Left ventricle myocardium superior (tissue), 1 donor: ENCODE measurements around the gene EEFSEC. TPM values are rescaled to one million over a fixed set of nuclear protein-coding genes. Genes with fewer than 3 reads are reported as not detected.

Source experiments
- ATAC-seq: fragments of 200-7000 bp; cut with Tn5 transposase; one replicate; pipeline ENCODE4 v1.9.1; 2020; ENCODE audit warnings: mild to moderate bottlenecking, moderate library complexity
- DNase-seq: peaks from one replicate; pipeline ENCODE4 v3.0.0-alpha.2; 2020
- intact Hi-C: fragments of 100-400 bp; cut with micrococcal nuclease; formaldehyde crosslinking; loops from one replicate; pipeline ENCODE4 v1.11.0; 2022
- total RNA-seq: library from RNA; stranded (reverse); fragmentation: NEBNext Ultra II Directional; extraction: Animal tissue kit (Norgen Biotek cat#: 25700); gene quantifications from one replicate; pipeline ENCODE4 v1.2.1, GENCODE V29; 2021
- donor health status: DM: no; HTN: yes; CAD: no; lungs with severe emphysema.

EEFSEC gene
- total RNA-seq, 1 donor from 2014 or later: 17.1 TPM

DNA sequence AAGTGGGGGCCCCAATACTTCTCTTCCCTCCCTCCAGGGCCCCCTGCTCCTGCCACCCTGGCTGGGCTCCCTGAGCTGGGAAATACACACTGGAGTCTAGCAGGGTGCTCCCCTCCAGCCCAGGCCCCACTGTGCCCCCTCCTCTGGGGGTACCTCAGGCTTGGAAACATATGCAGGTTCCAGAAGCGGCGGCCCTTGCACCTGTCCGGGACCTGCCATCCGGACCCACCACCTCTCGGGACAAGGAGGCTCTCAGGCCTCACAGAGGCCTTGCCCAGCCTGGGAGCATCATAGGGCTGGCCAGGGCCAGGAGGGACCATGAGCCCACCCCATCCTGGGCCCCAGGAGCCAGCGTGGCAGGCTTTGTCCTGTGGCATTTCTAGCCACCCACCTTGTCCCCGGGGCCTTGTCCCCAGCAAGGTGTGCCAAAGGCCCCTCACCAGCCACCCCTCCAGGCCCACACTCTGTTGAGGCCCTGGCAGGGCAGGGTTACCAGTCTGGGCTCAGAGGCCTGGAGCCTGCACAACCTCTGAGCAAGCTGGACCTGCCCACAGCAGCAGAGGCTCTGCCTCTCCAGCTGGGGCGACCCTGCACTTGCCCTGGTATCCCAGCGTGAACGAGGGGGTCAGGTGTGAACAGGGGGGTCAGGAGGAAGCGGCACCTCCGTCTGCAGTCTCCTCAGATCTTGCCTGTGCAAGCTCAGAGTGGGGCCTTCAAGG lies 267.6 kb downstream of the EEFSEC start:
- no peak for ATAC-seq
- DNase-seq: no peak
- intact Hi-C loops: loop anchor here (10.0 kb wide), 1 partner anchor 184 kb away; no protein-coding TSS in a partner anchor

DNA sequence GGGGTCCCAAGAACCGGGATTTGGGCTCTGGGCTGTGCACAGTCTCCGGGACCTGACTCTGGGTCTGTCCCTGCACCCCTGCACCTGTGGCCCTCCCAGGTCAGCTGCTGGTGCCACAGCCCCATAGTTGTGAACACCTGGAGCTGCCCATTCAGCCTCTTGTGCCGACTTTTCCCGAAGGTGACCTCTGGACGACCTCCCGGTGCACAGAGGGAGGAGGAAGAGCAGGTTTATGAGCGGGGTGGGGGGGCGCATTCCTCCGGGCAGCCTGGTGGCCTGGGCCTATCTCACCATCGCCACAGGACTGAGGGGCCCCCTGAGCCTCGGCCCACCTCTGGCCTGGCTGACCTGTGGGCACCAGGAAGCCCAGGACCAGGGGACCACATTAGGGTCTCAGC lies 268.2 kb downstream of the EEFSEC start:
- no peak for ATAC-seq
- DNase-seq: no peak

DNA sequence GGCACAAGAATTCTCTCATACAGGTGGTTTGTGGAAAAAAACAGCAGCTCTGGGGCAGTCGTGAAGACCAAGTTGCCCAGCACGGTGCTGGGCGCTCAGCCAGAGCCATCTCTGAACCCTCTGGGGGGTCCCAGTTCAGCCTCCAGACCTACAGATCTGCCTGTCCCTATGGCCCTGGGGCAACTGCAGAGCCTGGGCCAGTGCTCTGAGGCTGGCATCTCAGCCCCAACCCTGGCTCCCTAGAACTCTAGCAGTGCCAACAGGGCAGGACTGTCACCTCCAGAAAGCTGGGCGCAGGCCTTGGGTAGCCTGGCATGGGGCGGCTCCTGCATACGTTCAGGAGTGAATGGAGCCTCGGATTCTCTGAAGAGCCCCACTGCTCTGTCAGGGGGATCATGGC lies 268.7 kb downstream of the EEFSEC start:
- ATAC-seq: no peak
- intact Hi-C loops: loop anchor here (10.0 kb wide), 1 partner anchor 183 kb away; no protein-coding TSS in a partner anchor
- no peak for DNase-seq

More for the DNA sequence above, 268.2 kb downstream of the EEFSEC start:
- intact Hi-C loops: loop anchor here (10.0 kb wide), 1 partner anchor 183 kb away; no protein-coding TSS in a partner anchor

- intact Hi-C loops: loop anchor here (10.0 kb wide), 1 partner anchor 182 kb away; no protein-coding TSS in a partner anchor
- ATAC-seq: no peak
- no peak for DNase-seq
Observed at GRCh38 chr3:128422762-128423524, 269.7 kb downstream of the EEFSEC start.

- DNase-seq (no peak), ATAC-seq (no peak)
- intact Hi-C loops: loop anchor here (10.0 kb wide), 1 partner anchor 181 kb away; no protein-coding TSS in a partner anchor
Observed at GRCh38 chr3:128423525-128424147, 270.4 kb downstream of the EEFSEC start.

DNA sequence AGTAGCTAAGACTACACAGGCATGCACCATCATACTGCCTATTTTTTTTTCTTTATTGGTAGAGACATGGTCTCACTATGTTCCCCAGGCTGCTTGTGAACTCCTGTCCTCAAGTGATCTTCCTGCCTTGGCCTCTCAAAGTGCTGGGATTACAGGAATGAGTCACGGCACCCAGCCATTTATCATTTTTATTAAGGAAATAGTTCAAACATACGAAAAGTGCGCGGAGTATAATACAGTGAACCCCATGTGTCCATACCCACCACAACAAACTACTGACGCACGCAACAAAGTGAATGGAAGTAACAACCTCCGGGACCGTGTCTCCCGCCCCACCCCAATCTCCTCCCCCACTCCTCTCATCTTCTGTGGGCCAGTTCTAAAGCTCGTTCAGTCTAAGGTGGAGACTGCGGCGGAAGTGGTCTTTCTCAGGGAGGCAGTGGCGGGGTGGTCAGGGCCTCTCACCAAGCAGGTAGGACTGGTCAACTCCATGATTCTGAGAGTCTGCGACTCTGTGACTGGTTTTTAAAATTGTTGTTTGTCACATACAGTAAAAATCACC lies 271.3 kb downstream of the EEFSEC start:
- DNase-seq: no peak
- ATAC-seq: no peak
- intact Hi-C loops: loop anchor here (10.0 kb wide), 1 partner anchor 180 kb away; no protein-coding TSS in a partner anchor

- intact Hi-C loops: loop anchor here (10.0 kb wide), 1 partner anchor 180 kb away; no protein-coding TSS in a partner anchor
- DNase-seq: no peak
- ATAC-seq: peak; percentile 41
Observed at GRCh38 chr3:128425142-128425845, 272.0 kb downstream of the EEFSEC start.

DNA sequence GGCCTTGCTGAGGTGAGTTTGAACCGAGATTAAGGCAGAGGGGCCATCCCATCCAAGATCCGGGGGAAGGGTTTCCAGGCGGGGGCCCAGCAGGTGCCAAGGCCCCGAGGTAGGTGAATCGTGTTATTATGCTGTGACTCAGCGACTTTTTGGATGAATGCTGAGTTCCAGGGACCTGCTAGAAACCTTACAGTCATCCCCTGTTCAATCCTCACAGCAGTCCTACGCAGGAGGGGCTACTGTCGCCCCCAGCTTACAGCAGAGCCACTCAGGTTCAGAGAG lies 272.5 kb downstream of the EEFSEC start:
- no peak for DNase-seq
- intact Hi-C loops: loop anchor here (10.0 kb wide), 1 partner anchor 179 kb away; no protein-coding TSS in a partner anchor
- ATAC-seq: no peak

DNA sequence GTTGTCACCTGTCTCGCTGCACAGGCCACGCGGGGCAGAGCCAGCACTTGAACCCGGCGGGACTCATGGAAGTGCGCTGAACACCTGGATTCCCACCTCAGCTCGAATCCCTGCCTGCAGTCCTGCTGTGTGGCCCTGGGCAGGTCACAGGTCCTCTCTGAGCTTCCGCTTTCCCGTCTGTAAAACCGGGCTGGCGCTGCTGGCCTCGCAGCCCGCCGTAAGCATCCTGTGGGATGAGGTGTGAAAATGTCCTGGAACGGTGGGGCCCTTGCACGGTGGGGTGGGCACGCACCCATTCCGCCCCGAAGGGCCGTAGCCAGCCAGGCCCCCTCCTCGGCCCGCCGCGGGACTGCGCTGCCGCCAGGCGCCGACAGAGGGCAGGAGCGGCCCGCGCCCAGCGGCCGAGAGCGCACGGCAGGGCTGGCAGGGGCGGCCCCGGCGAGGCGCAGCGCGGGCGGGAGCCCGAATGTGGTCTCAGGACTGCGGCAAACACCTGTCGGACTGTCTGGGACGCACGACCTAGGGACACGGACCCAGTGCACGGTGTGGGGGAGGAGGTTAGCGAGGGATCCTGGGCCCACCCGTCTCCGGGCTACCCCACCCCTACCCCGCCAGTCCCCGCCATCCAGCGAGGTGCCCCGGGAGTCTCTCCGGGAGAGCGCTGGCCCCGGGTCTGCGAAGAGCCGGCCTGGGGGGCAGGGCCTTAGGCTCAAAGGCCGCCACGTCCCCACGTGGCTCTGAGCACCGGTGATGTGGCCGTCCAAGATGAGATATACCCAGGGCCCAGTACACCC lies 273.0 kb downstream of the EEFSEC start:
- intact Hi-C loops: loop anchor here (10.0 kb wide), 1 partner anchor 178 kb away; no protein-coding TSS in a partner anchor
- ATAC-seq: peak; percentile 93
- peak; percentile 72 for DNase-seq

DNA sequence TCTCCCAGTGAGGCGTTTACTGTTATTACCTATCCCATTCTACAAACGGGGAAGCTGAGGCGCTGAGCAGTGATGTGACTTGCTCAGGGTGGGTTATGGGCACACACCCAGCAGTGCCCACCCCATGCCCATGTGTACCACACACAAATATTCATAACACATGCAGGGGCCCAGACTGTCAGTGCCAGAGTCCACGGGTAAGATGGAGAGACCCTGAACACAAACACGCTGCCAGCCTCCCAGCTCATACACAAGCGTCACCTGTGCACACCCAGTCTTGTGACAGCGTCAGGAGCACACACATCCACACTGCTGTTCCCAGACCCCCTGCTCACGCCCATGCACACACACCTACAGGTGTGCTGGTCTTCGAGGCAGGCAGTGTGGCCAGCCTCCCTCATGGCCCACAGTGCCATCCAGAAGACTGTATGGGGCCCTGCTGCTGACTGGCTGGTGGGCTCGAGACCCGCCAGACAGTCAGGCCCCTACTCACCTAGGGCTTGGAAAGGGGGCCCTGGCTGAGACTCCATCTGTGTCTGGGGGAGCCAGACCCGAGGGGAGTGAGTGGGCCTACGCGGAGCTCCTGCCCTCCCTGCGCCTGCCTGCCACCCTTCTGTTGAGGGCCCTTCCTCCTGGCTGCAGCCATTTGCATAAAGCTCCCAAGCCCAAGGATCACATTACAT lies 274.0 kb downstream of the EEFSEC start:
- no peak for ATAC-seq
- intact Hi-C loops: loop anchor here (10.0 kb wide), 1 partner anchor 177 kb away; no protein-coding TSS in a partner anchor
- no peak for DNase-seq

GRCh38 chr3:128427872-128428822 lies 274.9 kb downstream of the EEFSEC start:
- no peak for DNase-seq
- intact Hi-C loops: loop anchor here (10.0 kb wide), 1 partner anchor 177 kb away; no protein-coding TSS in a partner anchor
- ATAC-seq: no peak

- intact Hi-C loops: loop anchor here (10.0 kb wide), 1 partner anchor 176 kb away; no protein-coding TSS in a partner anchor
- DNase-seq (no peak), ATAC-seq (no peak)
Observed at GRCh38 chr3:128429275-128429674, 276.0 kb downstream of the EEFSEC start.

GRCh38 chr3:128429751-128430150 lies 276.5 kb downstream of the EEFSEC start:
- no peak for DNase-seq

DNA sequence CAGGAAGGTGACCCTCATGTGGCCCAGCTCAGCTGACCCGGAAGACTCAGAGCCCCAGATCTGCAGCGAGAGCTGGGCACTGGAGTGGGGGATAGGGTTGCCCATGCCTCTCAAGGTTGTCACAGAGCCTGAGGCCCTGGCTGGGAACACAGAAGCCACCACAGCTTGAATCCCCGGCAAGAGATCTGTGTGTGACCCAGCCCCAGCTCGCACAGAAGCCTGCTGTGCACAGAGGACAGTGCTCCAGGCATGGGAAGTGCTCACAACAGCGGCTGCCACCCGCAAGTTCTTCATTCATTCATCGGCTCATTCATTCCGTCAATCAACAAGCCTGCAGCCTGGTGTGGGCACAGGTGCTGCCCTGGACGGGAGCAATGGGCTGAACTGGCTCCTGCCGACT lies 277.0 kb downstream of the EEFSEC start:
- ATAC-seq: no peak
- intact Hi-C loops: no loop called here
- DNase-seq: no peak

More at GRCh38 chr3:128429751-128430150, 276.5 kb downstream of the EEFSEC start:
- no peak for ATAC-seq
- intact Hi-C loops: loop anchor here (10.0 kb wide), 1 partner anchor 175 kb away; no protein-coding TSS in a partner anchor

GRCh38 chr3:128430731-128431130 lies 277.4 kb downstream of the EEFSEC start:
- DNase-seq (no peak), ATAC-seq (no peak)
- intact Hi-C loops: no loop called here

- DNase-seq (no peak), ATAC-seq (no peak)
- intact Hi-C loops: no loop called here
Observed at GRCh38 chr3:128431803-128432300, 278.6 kb downstream of the EEFSEC start.
